Measurements from ENCODE around the gene PIP4K2C.

PIP4K2C gene

GRCh38 chr12:57550641-57551549, 40.1 kb upstream of the PIP4K2C start:
- no peak for DNase-seq (ENCODE audit: extremely low spot score)
- no peak for TF ChIP-seq CTCF (IDR thresholded peaks at IDR 0.05; ENCODE audit: control extremely low read depth, extremely low read depth, low read depth, missing control alignments)
- CTCF ChIA-PET = no interaction called here
- POLR2A ChIA-PET = no interaction called here

GRCh38 chr12:57551637-57552305, 39.2 kb upstream of the PIP4K2C start:
- POLR2A ChIA-PET = no interaction called here
- TF ChIP-seq CTCF (IDR thresholded peaks at IDR 0.05; ENCODE audit: control extremely low read depth, extremely low read depth, low read depth, missing control alignments) = no peak
- CTCF ChIA-PET = interaction anchor here (4.1 kb wide), 1 partner anchor 32 kb away, joined by 27 read pairs; no protein-coding TSS in a partner anchor
- no peak for DNase-seq (ENCODE audit: extremely low spot score)

GRCh38 chr12:57552306-57552651, 38.7 kb upstream of the PIP4K2C start:
- POLR2A ChIA-PET = no interaction called here
- no peak for DNase-seq (ENCODE audit: extremely low spot score)
- TF ChIP-seq CTCF (IDR thresholded peaks at IDR 0.05; ENCODE audit: control extremely low read depth, extremely low read depth, low read depth, missing control alignments) = no peak
- CTCF ChIA-PET = interaction anchor here (0.7 to 4.1 kb wide), 4 partner anchors 19 to 81 kb away, joined by 3 to 27 read pairs (median 4); partner anchors contain the start of gene B4GALNT1

- ChIA-PET CTCF (interaction anchor here (0.7 to 4.1 kb wide), 4 partner anchors 18 to 80 kb away, joined by 3 to 27 read pairs (median 4); partner anchors contain the start of gene B4GALNT1), POLR2A (no interaction called here)
- TF ChIP-seq CTCF (IDR thresholded peaks at IDR 0.05; ENCODE audit: control extremely low read depth, extremely low read depth, low read depth, missing control alignments) = no peak
- no peak for DNase-seq (ENCODE audit: extremely low spot score)
Measured at GRCh38 chr12:57552835-57553313, 38.1 kb upstream of the PIP4K2C start.

GRCh38 chr12:57553343-57554202, 37.4 kb upstream of the PIP4K2C start:
- ChIA-PET CTCF (interaction anchor here (1.1 to 4.1 kb wide), 3 partner anchors 27 to 79 kb away, joined by 3 to 27 read pairs (median 4); partner anchors contain the start of gene B4GALNT1), POLR2A (no interaction called here)
- no peak for DNase-seq (ENCODE audit: extremely low spot score)
- no peak for TF ChIP-seq CTCF (IDR thresholded peaks at IDR 0.05; ENCODE audit: control extremely low read depth, extremely low read depth, low read depth, missing control alignments)

- CTCF ChIA-PET = interaction anchor here (4.1 kb wide), 1 partner anchor 29 kb away, joined by 27 read pairs; no protein-coding TSS in a partner anchor
- no peak for TF ChIP-seq CTCF (IDR thresholded peaks at IDR 0.05; ENCODE audit: control extremely low read depth, extremely low read depth, low read depth, missing control alignments)
- POLR2A ChIA-PET = no interaction called here
- no peak for DNase-seq (ENCODE audit: extremely low spot score)
Measured at GRCh38 chr12:57554453-57554852, 36.5 kb upstream of the PIP4K2C start.

Measured in GM10248 (cell line).